ENCODE results near the gene ADCY4.
A peak's percentile ranks its signal among the peaks of the same experiment; 100 is the strongest.
"Not testable (repeated sequence)": the region's sequence is repeated elsewhere in the genome, so short reads cannot be mapped to it uniquely, and the experiment has no call there.

Gene ADCY4

DNA sequence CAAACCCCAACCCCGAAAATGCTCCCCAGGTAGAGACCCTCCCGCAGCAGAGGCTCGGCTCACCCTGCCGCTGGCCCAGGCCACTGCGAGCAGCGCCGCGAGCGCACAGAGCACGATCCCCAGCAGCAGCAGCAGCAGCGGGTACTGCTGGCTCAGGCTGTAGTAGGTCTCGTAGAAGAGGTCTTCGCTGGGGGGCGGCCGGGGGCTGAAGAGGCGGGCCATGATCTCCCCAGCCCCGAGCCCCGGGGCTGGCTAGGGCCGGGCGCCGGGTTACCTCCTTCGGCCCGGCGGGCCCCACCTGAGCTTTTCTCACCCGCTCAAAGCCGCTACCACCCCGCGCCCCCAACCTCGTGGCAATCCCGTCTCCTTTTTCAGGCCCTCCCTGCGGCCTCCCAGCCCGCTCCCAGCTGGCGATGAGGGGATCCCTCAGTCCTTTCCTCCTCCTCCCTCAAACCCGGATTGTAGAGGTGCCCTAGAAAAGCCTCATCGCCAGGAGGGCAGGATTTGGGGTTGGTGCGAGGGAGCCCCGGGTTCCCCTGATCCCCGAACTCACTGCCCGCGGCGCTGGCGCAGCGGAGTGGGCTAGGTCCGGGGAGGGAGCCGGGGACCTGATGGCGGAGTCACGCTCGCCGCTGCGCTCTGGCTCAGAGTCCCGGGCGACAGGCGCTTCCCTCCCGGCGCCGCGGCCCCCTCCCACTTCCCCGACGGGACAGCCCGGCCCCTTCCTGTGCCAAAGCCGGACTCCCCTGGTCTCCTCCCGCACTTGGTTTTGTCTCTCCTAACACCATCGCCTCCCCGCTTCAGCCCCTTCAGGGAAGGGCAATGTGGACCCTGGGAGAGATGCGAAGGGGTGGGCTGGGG is at the start of gene ADCY4:
Gene ADCY4, minus strand, starts transcription at position 641 of the 861 bp plus-strand sequence. Its CDS starts 419 bp downstream, at position 222.
- peak; percentile 25 for DNase-seq

DNA sequence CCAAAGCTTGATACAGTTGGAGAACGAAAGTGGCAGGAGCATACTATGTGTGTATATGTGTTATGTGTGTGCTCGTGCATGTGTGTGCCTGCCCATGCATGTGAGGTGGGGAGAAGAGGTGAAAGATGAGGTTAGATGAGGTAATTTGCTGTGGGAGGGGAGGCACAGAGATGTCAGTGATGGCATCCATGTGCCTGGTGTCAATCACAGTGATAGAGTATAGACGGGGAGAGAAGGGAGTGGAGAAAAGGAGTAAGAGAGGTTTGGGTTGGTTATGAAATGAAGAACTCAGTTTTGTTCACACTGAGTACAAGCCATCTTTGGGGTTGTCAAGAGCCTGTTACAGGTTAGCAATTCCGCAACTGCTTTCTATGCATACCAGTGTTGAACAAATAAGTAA is 49.3 kb upstream of the ADCY4 start:
- no peak for DNase-seq

DNA sequence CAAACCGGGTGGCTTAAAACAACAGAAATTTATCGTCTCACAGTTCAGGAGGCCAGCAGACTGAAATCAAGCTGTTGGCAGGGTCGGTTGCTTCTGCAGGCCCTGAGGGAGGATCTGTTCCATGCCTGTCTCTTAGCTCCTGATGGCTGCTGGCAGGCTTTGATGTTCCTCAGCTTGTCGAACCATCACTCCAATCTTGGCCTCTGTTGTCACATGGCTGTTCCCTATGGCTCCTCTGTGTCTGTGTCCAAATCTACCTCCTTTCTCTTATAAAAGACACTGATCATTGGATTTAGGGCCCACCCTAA is 47.1 kb upstream of the ADCY4 start:
- no peak for DNase-seq

DNA sequence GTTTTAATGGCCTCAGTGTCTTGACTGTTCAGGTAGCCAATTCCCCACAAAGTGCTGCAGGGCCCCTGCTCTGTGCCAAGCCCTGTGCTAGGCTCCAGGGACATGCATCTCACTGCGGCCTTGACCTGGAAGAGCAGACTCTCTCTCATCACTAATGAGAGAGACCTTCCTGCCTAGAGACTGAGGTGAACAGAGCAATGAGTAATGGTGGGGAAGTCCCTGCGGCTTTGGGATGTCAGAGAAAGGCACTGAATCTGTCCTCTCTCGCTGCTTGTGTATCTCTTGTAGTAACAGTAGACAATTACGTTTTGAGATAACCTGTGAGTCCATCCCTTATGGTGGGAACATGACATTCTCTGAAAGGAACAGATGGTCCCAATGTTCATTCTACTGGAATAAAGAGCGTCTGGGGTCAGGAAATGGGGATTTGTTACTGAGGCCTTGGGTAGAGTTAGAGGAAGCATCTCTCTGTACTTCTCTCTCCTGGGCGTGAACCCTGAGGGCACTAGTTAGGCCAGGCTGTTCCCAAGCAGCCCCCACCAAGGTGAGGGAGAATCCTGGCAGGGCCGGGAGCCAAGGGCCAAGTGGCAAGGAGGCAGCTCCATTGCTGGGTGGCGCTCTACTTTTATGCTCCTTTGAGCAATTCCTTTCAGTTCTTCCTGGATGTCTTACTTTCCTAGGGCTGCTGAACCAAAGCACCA is 46.6 kb upstream of the ADCY4 start:
- no peak for DNase-seq

DNA sequence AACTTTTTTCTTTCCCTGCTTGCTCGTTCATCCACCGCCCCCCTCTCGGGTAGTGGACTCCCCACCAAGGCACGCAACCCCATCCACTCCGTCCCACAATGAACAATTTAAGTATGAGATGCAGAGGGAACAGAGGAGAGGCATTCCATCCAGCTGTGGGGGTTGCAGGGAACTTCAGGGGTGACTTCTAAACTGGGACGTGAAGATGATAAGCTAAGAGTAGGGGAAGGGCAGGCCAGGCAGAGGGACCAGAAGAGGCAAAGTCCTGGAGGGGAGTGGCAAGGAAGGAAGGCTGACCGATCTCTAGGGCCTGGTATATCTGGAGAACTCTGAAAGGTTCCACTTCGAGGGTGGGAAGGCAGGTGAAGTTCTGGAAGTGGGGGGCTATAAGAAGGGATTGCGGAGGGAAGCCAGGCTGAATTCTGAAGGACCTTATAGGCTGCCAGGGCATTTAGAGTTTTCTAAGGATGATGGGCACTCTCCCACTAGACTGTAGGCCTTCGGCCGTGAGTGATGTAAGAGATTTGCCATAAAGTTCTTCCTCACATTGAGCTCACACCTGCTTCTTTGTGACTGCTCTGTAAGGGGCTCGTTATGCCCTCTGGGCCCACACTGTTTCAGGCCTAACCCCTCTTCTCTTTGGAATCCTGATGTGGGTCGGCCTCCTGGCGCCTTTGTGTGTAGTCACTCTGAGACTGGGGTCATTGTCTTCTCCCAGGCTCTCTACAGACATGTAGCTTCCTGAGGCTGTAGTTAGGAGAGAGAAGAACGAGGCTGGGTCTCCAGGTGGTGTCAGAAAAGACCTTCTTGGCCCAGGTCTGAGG is 45.2 kb upstream of the ADCY4 start:
- no peak for DNase-seq

DNA sequence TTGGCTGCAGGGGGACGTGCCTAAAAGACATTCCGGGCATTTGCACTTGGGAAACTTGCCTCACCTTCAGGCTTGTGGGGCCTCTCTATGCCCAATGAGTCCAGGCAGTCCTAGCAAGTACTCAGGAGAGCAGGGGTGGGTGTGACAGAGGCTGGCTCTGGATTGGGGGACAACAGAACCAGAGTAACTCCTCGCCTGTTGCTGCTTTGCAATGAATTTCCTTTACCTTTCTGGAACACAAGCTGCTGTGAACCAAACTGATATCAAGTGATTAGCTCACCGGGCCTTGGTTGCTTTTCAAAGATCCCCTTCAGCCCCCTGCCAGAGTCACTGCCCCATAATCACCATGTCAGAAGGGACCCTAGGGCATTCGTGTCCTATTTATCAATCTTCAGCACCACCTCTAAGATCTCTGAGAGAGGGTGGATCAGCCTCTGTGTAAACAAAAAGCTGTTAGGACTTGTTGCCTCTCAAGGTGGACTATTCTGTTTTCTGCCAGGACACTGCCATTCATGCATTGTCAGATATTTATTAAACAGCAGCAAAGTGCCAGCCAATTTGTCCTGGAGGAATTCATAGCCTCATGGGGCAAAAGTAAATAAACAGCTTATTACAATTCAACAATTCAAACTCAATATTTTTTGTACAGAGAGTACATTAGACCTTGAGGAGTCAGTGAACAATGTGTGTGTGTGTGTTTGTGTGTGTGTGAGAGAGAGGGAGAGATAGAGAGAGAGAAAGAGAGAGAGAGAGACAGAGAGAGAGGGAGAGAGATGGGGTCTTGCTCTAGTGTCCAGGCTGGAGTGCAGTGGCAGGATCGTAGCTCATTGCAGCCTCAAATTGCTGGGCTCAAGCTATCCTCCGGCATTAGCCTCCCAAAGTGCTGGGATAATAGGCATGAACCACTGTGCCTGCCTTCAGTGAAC is 44.4 kb upstream of the ADCY4 start:
- no peak for DNase-seq

DNA sequence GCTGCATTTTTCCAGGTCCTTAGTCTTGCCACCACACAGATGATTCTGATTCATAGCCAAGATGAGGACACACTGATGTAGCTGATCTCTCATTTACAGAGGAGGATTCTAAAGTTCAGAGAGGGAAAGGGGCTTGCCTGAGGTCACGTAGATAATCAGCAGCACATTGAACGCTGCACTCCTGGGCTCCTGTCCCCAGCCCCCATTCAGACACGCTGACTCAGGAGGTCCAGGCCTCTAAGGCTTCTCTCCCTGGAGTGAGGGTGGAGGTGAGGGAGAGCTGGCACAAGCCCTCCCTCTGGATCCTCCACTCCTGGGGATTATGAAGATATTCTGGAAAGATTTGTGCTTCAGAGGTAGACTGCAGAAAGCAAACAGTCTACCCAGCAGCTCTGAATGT is 43.5 kb upstream of the ADCY4 start:
- DNase-seq: no peak

DNA sequence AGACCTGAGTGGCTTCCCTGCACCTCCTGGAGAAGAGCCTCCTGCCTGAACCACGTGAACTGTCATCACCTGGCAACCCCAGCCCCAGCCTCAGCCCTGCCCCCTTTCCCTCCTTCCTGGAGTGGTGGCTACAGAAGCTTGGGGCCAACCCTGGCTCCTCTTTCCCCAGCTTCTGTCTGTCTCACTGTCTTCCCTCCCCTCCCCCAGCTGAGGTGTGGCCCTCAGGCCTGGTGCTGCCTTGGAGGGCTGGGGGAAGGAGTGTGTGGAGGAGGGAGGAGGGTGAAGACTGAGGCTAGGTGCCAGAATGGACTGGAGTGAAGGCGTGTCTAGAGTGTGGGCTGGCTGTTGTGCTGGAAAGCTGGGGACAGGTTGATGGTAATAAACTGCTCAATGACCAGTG is 42.8 kb upstream of the ADCY4 start:
- DNase-seq: no peak

DNA sequence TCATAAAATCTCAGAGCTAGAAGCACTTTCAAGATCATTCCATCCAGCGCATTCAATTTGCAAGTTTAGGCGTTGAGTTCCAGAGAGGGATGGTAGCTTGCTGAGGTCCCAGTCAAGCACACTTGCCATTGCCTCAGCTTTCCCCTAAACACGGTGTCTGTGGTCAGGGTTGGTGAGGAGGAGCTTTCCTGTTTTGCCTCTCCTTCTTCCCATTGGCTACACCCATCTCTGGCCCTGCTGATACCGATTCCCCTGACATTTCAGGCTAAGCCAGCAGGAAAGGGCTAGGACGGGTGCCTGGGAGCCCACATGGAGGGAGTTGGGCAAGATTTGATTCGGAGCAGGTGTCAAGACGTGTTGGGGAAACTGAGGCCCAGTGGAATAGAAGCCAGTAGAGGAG is 42.3 kb upstream of the ADCY4 start:
- no peak for DNase-seq

DNA sequence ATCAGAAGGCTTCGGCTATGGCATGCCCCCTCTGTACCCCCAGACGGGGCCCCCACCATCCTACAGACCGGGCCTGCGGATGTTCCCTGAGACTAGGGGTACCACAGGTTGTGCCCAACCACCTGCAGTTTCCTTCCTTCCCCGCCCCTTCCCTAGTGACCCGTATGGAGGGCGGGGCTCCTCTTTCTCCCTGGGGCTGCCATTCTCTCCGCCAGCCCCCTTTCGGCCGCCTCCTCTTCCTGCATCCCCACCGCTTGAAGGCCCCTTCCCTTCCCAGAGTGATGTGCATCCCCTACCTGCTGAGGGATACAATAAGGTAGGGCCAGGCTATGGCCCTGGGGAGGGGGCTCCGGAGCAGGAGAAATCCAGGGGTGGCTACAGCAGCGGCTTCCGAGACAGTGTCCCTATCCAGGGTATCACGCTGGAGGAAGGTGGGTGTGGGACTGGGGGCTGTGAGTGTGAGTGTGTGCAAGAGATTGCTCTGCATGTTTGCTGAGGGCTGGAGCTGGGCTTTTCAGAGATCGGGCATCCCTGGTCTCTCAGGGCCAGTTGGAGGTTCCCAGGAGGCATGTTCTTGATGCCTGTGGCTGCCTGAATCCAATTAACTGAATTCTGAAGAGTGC is 41.7 kb upstream of the ADCY4 start:
- DNase-seq: no peak

DNA sequence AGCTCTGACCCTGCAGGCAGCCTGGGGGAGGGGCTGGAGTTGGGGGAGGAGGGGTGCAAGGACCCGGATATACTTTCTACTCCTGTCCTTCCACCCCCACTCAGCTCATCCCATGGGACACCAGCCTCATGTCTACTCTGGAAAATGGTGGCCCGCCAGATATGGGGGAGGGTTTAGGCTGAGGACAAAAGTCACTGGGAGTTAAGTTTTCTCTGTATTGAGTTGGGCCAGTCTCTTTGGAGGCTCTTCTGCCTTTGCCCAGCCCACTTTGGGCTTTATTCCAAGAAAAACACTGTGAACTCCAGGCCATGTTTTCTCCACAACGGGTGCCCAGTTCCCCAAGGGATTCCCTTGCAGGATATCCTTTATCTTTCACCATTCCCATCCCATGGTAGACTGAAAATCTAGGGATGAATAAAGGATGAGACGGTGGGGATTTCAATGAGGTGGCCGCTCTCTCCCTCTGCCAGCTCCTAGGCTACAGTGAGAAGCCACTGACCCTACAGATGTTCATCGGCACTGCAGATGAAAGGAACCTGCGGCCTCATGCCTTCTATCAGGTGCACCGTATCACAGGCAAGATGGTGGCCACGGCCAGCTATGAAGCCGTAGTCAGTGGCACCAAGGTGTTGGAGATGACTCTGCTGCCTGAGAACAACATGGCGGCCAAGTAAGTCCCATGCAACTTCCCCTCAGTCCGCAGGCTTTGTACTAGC is 38.0 kb upstream of the ADCY4 start:
- peak; percentile 44 for DNase-seq

DNA sequence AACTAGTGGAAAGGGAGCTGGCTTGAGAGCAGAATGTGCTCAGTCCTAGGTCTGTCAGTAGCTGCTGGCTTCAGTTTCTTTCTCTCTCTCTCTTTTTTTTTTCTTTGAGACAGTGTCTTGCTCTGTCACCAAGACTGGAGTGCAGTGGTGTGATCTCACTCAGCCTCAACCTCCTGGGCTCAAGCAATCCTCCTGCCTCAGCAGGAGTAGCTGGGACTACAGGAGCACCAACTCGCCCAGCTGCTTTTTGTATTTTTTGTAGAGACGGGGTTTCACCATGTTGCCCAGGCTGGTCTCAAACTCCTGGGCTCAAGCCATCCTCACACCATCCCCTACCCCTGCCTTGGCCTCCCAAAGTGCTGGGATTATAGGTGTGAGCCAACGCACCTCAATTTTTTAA is 36.7 kb upstream of the ADCY4 start:
- not testable (repeated sequence) for DNase-seq

DNA sequence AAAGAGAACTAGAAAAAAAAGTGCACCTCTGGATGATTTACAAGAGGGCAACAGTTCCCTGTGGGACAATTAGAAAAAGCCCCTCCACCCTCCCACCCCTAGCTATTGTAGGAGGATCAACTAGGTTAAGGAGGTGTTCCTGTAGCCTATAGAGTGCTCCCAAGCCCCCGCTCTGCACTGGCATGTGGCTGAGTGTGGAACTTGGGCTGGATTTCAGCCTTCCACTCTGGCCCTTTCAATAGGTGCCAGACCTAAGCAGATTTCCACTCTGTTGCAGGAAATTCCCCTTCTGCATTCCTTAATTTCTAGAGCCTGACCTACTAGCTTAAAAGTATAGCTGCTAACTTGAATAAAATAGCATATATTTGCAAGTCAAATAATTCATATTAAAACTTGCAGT is 35.9 kb upstream of the ADCY4 start:
- DNase-seq: no peak

DNA sequence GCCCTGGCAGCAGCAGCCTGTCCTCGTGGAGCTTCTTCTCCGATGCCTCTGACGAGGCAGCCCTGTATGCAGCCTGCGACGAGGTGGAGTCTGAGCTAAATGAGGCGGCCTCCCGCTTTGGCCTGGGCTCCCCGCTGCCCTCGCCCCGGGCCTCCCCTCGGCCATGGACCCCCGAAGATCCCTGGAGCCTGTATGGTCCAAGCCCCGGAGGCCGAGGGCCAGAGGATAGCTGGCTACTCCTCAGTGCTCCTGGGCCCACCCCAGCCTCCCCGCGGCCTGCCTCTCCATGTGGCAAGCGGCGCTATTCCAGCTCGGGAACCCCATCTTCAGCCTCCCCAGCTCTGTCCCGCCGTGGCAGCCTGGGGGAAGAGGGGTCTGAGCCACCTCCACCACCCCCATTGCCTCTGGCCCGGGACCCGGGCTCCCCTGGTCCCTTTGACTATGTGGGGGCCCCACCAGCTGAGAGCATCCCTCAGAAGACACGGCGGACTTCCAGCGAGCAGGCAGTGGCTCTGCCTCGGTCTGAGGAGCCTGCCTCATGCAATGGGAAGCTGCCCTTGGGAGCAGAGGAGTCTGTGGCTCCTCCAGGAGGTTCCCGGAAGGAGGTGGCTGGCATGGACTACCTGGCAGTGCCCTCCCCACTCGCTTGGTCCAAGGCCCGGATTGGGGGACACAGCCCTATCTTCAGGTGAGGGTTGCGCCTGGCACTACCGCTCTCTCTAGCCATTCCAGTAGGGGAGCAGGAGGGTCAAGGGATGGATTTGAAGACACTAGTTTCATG is 35.2 kb upstream of the ADCY4 start:
- DNase-seq: no peak

DNA sequence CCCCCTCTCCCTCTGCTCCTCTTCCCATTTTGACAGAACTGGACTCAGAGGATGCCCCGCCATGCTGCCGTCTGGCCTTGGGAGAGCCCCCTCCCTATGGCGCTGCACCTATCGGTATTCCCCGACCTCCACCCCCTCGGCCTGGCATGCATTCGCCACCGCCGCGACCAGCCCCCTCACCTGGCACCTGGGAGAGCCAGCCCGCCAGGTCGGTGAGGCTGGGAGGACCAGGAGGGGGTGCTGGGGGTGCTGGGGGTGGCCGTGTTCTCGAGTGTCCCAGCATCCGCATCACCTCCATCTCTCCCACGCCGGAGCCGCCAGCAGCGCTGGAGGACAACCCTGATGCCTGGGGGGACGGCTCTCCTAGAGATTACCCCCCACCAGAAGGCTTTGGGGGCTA is 34.6 kb upstream of the ADCY4 start:
- DNase-seq: no peak

DNA sequence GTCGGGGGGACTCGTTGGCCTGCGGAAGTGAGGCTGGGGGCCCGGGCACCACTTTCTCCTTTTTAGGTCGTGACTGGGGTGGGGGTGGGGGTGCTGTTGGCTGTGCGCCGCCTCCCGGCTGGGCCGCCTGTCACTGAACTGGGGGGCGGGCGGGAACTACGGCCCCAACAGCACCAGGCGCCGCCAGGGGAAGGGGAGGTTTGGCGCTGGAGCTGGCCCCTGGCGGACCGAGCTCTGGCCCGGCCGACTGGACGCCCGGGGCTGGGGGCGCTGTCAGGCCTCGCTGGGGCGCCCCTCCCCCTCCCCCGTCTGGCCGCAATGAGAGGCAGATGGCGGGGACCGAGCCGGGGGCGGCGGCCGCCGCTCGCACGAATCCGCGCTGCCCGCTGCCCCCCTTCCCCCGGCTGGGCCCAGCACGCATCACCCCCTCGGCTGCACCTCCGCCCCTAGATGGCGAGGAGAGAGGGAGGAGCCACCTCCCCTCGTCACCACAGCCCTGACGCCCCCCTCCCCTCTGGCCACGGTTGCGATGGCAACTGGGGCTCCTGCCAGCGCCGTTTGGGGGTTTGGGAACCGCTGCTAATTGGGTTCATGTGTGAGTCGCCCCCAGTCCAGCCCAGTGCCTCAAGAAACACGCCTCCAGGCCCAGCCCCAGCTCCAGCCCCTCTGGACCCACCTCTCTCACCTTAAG is 33.8 kb upstream of the ADCY4 start:
- peak; percentile 80 for DNase-seq

DNA sequence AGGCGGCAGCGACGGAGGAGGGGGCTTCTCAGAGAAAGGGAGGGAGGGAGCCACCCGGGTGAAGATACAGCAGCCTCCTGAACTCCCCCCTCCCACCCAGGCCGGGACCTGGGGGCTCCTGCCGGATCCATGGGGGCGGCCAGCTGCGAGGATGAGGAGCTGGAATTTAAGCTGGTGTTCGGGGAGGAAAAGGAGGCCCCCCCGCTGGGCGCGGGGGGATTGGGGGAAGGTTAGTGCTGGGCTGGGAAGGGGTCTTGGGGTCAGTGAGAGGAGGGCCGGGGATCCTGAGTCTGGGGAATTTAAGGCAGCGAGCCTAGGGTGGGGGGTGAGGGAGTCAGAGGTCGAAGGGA is 33.3 kb upstream of the ADCY4 start:
- no peak for DNase-seq

DNA sequence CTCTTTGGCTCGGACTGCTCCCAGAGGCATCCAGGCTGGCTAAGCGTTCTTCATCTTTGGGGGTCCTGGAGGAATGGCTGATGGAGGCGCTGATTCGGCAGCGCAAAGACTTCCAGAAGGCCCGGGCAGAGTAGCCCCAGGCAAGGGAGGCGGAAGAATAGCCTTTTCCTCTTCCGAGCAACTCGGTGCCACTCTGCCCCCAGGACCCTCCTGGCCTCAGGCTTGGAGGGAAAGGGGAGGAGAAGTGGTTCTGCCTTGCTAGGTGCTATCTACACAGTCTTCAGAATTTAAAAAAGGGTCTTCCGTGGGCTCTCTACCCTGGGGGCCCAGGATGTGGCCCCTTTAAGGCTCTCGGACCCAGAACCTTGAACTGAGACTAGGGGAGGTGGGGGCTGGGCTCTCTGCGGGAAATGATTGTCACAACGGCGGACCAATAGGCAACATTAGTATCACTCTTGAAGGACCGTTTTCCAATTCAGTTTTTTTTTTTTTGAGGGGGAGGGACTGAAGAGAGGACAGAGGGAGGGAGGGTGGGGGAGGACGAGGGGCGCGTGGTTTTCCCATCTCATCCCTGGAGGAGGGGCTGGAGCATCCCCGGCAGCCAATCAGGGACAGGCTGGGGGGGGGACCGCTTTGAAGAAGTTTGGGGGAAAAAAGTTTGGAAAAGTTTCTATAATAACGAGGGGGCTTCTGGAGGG is 32.8 kb upstream of the ADCY4 start, which contains the start of gene NFATC4:
Gene NFATC4, plus strand, starts transcription at position 671 of the 698 bp plus-strand sequence. CDS start 157 bp downstream, outside the sequence.
- peak; percentile 97 for DNase-seq

All from EL (cell line).